PC-3 (cell line): ENCODE data around the gene PRR14.

Source experiments
- CTCF ChIP-seq: fragments of 300-600 bp; sonication (generic); conservative IDR thresholded peaks from 2 replicates; pipeline ENCODE4 v1.5.1; 2017; ENCODE audit warnings: antibody characterized with exemption, low read depth, mild to moderate bottlenecking, low read length
- EZH2 ChIP-seq: fragments of 300-600 bp; sonication (generic); IDR thresholded peaks from one replicate; pipeline ENCODE4 v1.6.1; 2017; ENCODE audit warnings: antibody characterized with exemption, mild to moderate bottlenecking, low read length; ENCODE audit not compliant: unreplicated experiment
- EZH2phosphoT487 ChIP-seq: fragments of 300-600 bp; sonication (generic); IDR thresholded peaks from 2 replicates; pipeline ENCODE4 v1.6.1; 2018; ENCODE audit warnings: mild to moderate bottlenecking, antibody characterized with exemption, low read length, borderline replicate concordance

- TF ChIP-seq CTCF (no peak), EZH2 (no peak), EZH2phosphoT487 (no peak)
Measured at GRCh38 chr16:30644334-30644830, 6.4 kb upstream of the PRR14 start.
